ENCODE measurements around the gene PROSER2. TPM values are rescaled to one million over a fixed set of nuclear protein-coding genes. Genes with fewer than 3 reads are reported as not detected.

PROSER2 gene
- total RNA-seq, 2 donors from 2014 or later: 6.2 to 9.5 TPM

DNA sequence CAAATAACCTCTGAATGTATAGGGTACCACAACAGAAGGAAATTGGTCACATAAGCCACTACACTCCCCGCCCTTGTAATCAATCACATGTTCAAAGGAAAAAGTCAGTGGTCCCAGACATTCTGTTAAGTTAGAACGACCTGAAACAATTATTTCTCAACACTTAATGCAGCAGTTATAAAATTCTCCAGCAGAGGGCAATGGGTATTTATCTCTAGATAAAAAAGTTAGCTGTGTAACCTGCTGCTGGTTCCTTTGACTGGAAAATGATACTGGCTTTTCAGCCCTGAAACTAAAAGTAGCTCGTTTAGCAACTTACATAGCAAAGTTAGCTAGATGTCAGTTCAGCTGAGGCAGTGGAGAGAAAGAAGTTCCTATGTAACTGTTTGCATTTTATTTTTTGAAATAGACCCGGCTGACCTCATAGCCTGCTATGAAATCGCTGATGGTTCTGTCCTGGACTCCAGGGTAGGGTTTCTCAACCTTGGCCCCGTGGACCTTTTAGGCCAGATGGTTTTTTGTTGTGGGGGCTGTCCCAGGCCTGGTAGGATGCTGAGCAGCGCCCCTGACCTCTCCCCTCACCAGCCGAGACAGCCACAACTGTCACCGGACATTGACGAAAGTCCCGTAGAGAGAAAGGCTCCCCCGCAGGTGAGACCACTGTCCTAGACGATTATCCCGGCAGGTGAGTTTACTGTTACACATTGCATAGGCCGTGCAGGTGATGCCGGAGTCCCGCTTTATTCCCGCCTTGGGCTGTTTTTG lies 40.2 kb upstream of the PROSER2 start:
- no peak for DNase-seq (ENCODE audit: low spot score)
- ATAC-seq (ENCODE audit: insufficient number of reproducible peaks, low FRiP score, low read depth): no peak
- TF ChIP-seq, protein P1, sequence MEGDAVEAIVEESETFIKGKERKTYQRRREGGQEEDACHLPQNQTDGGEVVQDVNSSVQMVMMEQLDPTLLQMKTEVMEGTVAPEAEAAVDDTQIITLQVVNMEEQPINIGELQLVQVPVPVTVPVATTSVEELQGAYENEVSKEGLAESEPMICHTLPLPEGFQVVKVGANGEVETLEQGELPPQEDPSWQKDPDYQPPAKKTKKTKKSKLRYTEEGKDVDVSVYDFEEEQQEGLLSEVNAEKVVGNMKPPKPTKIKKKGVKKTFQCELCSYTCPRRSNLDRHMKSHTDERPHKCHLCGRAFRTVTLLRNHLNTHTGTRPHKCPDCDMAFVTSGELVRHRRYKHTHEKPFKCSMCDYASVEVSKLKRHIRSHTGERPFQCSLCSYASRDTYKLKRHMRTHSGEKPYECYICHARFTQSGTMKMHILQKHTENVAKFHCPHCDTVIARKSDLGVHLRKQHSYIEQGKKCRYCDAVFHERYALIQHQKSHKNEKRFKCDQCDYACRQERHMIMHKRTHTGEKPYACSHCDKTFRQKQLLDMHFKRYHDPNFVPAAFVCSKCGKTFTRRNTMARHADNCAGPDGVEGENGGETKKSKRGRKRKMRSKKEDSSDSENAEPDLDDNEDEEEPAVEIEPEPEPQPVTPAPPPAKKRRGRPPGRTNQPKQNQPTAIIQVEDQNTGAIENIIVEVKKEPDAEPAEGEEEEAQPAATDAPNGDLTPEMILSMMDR (IDR thresholded peaks at IDR 0.05): peak; percentile 61
- Histone ChIP-seq H3K36me3 (no peaks in the 10 kb centered on the region), H3K9me3 (no peaks in the 10 kb centered on the region), H3K4me1 (ENCODE audit: control insufficient read depth in 1 of 2, low read depth in 2 of 2) (no peaks in the 10 kb centered on the region), H3K4me3 (no peak overlapping the region), H3K27ac (no peak overlapping the region), H3K27me3 (replicated peaks; ENCODE audit: insufficient read depth) (no peaks in the 10 kb centered on the region)

DNA sequence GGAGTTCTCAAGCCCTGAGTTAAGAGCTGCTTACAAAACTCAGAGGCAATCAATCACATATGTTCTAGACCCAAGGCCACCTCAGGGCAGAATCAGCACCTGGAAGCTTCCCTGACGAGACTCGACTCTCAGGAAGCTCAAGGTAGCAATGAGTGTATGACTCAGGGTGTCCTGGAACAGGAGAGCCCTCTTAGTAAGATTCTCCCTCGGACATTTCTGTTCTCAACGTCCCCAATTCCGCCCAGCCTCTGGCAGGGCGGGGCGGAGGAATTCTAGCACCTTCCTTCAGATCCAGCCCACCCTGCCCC lies 39.6 kb upstream of the PROSER2 start:
- H3K4me3 ChIP-seq: no peak overlapping the region
- H3K36me3 ChIP-seq: no peaks in the 10 kb centered on the region
- TF ChIP-seq, protein P1 (IDR thresholded peaks at IDR 0.05): no peak
- H3K27ac ChIP-seq: no peak overlapping the region
- no peak for ATAC-seq (ENCODE audit: insufficient number of reproducible peaks, low FRiP score, low read depth)
- no peaks in the 10 kb centered on the region for H3K4me1 ChIP-seq (ENCODE audit: control insufficient read depth in 1 of 2, low read depth in 2 of 2)
- no peaks in the 10 kb centered on the region for H3K27me3 ChIP-seq (replicated peaks; ENCODE audit: insufficient read depth)
- DNase-seq (ENCODE audit: low spot score): no peak
- no peaks in the 10 kb centered on the region for H3K9me3 ChIP-seq

DNA sequence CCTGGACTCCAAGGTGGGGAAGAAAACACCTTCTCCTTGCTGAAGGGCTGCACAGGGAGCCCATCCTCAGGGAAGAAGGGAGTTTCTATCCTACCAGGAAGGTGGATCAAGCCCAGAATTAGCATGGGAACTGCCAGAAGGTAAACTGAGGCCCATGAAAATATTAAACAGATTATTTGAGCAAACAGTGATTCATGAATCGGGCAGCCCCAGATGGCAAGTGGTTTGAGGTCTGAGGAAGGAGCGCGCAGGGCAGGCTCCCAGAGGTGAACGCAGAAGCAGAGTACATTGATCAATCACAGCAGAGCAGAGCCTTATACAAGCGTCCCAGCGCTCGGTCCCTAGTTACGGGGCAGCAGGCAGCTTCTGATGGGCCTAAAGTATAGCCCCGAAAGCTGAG lies 35.8 kb upstream of the PROSER2 start:
- Histone ChIP-seq H3K4me3 (no peak overlapping the region), H3K36me3 (no peaks in the 10 kb centered on the region), H3K9me3 (no peaks in the 10 kb centered on the region), H3K4me1 (ENCODE audit: control insufficient read depth in 1 of 2, low read depth in 2 of 2) (no peaks in the 10 kb centered on the region), H3K27me3 (replicated peaks; ENCODE audit: insufficient read depth) (no peaks in the 10 kb centered on the region), H3K27ac (no peak overlapping the region)
- DNase-seq (ENCODE audit: low spot score) (no peak), ATAC-seq (ENCODE audit: insufficient number of reproducible peaks, low FRiP score, low read depth) (no peak)
- TF ChIP-seq, protein P1 (IDR thresholded peaks at IDR 0.05): no peak

DNA sequence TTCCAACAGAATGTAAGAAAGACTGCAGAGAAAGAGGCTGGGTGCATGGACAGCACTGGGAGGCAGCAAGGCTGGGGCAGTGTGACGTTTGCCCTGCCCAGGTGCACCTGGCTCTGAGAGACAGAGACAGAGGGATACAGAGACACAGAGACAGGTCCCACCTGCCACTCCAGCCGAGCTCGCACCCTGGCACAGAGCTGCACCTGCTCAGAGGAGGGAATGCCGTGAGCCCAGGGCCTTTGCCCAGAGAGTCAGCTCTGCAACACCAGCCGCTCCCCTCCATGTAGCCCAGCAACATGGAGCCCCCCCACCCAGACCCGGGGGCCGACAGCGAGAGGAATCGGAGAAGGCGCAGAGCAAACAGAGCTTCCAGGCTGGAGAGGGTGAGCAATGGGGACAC lies 35.3 kb upstream of the PROSER2 start:
- ATAC-seq (ENCODE audit: insufficient number of reproducible peaks, low FRiP score, low read depth) (no peak), DNase-seq (ENCODE audit: low spot score) (no peak)
- no peak overlapping the region for H3K27ac ChIP-seq
- H3K9me3 ChIP-seq: no peaks in the 10 kb centered on the region
- no peaks in the 10 kb centered on the region for H3K36me3 ChIP-seq
- no peak overlapping the region for H3K4me3 ChIP-seq
- TF ChIP-seq, protein P1 (IDR thresholded peaks at IDR 0.05): no peak
- no peaks in the 10 kb centered on the region for H3K27me3 ChIP-seq (replicated peaks; ENCODE audit: insufficient read depth)
- no peaks in the 10 kb centered on the region for H3K4me1 ChIP-seq (ENCODE audit: control insufficient read depth in 1 of 2, low read depth in 2 of 2)

DNA sequence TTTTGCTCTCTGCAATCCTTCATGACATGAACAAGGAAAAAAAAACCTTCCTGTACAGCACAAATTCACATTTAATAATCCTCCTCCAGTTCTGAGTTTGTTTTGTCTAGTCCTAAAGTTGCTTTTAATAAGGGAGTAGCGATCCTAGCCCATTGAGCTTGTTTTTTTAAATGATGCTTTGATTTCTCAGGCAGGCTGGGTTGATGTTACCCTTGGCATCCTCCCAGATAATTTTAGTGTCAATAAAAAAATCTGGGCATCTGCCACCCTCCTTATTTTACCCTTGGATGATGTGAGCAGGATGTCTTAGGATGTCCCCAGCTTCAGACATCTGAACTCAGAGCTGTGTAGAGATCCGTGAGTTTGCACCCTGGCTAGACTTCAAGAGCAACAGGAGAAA lies 33.9 kb upstream of the PROSER2 start:
- Histone ChIP-seq H3K27ac (no peak overlapping the region), H3K4me3 (no peak overlapping the region), H3K9me3 (no peaks in the 10 kb centered on the region), H3K4me1 (ENCODE audit: control insufficient read depth in 1 of 2, low read depth in 2 of 2) (no peaks in the 10 kb centered on the region), H3K27me3 (replicated peaks; ENCODE audit: insufficient read depth) (no peaks in the 10 kb centered on the region), H3K36me3 (no peaks in the 10 kb centered on the region)
- DNase-seq (ENCODE audit: low spot score) (no peak), ATAC-seq (ENCODE audit: insufficient number of reproducible peaks, low FRiP score, low read depth) (no peak)
- TF ChIP-seq, protein P1 (IDR thresholded peaks at IDR 0.05): no peak
